Stimulated activated CD8-positive, alpha-beta memory T cell treated with anti-CD3 and anti-CD28 coated beads, Interleukin-2, amount 100 ng/mL, for 1 hour (primary cell): Measurements from ENCODE around the gene KRTAP4-12.
"Not testable (repeated sequence)": the region's sequence is repeated elsewhere in the genome, so short reads cannot be mapped to it uniquely, and the experiment has no call there.

Experiments used
- DNase-seq, 2 donors: peaks; one replicate each; pipeline ENCODE4 v3.0.0-alpha.2; 2020; ENCODE audit warnings: low read depth in 2 of 2

Gene KRTAP4-12

GRCh38 chr17:41096055-41096454, 27.9 kb downstream of the KRTAP4-12 start:
- no peak for DNase-seq

- DNase-seq, result not testable (repeated sequence)
Observed at GRCh38 chr17:41088760-41089352, 35.1 kb downstream of the KRTAP4-12 start.

- DNase-seq, result not testable (repeated sequence)
Observed at GRCh38 chr17:41084100-41084856, 39.7 kb downstream of the KRTAP4-12 start, which contains the start of gene KRTAP4-7. KRTAP4-7 (plus strand) TSS chr17:41084150; CDS start chr17:41084207, 57 bp downstream.

GRCh38 chr17:41083427-41083826, 40.6 kb downstream of the KRTAP4-12 start:
- not testable (repeated sequence) for DNase-seq

GRCh38 chr17:41082626-41083025, 41.4 kb downstream of the KRTAP4-12 start:
- no peak for DNase-seq

- no peak for DNase-seq
Observed at GRCh38 chr17:41076788-41077187, 47.2 kb downstream of the KRTAP4-12 start.

GRCh38 chr17:41073676-41074075, 50.3 kb downstream of the KRTAP4-12 start:
- DNase-seq, result no peak
